ENCODE data around the gene ZC3H12D.
"Not testable (repeated sequence)": the region's sequence is repeated elsewhere in the genome, so short reads cannot be mapped to it uniquely, and the experiment has no call there.

The ZC3H12D gene

GRCh38 chr6:149483849-149484655 lies 762 bp downstream of the ZC3H12D start:
- DNase-seq (ENCODE audit: low read depth in 2 of 2) = no peak

GRCh38 chr6:149483334-149483725 lies 1.5 kb downstream of the ZC3H12D start:
- DNase-seq (ENCODE audit: low read depth in 2 of 2) = no peak

DNA sequence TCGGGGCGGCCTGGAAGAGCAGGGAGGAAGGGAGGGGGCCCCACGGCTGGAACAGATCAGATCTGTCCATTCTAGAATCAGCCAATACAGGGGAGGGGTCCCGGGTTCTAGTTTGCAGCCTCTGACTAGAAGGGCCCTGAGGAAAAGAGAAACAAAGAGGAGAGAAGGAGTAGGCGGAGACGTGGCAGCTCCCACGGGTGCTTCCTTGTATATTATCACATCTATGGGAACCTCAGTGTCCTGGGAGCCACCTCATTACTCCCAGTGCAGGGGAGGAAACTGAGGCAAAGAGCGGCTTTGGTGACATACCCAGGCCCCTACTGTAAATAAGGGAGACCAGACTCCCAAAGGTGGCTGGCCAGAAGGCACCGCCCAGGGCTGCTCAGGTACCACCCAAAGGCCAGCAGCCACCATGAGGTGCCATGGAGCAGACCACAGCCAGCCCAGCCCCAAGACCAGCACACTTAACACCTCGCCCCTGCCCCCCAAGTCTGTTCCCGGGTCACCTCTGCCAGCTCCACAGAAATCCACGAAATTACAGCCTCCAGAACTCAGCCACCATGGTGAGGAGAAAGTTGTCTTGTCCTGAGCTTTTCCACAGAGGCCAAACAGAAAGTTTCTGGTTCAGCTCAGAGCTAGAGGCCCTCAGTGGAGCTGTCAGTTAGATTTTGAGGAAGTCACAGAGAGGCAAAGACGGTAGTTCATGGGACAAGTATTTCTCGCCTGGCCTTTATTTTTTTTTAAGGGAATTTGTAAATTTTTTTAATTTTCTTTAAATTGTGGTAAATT lies 2.1 kb downstream of the ZC3H12D start:
- no peak for DNase-seq (ENCODE audit: low read depth in 2 of 2)

- no peak for DNase-seq (ENCODE audit: low read depth in 2 of 2)
These were observed 4.1 kb downstream of the ZC3H12D start for GRCh38 chr6:149480502-149481280.

DNA sequence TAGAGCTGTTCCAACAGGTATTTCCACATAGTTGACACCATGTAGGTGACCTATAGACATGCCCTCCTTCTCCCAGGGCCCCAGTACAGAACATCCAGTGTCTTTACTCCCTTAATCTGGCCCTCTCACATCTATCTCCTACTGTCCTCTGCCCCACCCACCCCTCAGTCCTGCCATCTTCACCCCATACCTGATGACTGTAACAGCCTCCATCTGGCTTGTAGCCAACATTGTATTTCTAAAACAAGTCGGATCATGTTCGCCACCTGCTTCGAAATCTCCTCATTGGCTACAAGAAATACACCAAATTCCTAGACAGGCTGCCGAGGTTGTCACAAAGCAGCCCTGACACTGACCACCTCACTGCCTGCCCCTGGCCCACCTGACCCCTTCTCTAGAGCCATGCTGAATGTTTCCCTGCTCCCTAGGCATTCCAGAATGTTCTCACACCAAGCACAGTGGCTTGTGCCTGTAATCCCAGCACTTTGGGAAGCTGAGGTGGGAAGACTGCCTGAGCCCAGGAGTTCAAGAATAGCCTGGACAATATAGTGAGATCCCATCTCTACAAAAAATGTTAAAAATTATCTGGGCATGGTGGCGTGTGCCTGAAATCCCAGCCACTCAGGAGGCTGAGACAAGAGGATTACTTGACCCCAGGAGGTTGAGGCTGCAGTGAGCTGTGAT lies 6.0 kb downstream of the ZC3H12D start:
- DNase-seq (ENCODE audit: low read depth in 2 of 2) = no peak

DNA sequence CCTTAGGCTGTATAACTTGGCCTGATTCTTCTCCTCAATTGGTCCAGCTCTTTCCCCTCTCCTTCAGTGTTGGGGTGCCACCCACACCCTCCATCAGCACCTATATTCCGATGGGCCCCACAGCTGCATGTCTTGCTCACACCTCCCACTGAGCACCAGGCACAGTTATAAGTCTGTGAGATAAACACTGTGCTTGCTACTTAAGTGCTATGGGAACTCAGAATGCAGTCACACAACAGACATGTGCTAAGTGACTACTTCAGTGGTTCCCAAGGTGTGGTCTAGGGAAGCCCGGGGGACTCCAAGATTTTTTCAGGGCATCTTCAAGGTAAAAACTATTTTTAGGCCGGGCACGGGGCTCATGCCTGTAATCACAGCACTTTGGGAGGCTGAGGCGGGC lies 7.3 kb downstream of the ZC3H12D start:
- no peak for DNase-seq (ENCODE audit: low read depth in 2 of 2)

DNA sequence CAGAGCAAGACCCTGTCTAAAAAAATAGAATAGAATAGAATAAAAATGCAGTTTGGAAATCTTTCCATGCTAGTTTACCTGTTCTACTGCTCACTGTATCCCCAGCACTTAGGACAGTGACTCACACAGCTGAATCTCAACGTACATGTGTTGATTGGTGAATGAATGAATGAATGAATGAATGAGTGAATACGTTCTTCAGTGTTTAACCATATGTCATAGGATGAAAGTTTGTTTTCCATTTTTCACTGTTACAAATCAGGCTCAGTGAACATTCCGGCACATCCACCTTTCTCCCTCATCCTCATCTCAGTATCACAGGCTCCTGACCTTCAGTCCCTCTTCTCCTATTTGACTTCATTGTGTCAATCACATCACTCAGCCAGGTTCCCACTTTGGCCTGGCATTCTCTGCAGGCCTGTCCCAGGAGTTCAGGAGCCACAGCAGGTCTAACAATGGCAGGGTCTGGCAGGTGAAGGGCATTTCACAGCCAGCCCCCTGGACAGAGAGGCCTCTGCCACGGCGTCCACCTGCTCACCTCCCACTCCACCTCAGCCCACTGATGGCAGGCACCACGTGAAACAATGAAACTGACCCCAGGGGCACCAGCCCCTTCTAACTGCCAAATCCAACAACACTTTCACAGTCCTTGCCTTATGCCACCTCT lies 7.9 kb downstream of the ZC3H12D start:
- no peak for DNase-seq (ENCODE audit: low read depth in 2 of 2)

DNA sequence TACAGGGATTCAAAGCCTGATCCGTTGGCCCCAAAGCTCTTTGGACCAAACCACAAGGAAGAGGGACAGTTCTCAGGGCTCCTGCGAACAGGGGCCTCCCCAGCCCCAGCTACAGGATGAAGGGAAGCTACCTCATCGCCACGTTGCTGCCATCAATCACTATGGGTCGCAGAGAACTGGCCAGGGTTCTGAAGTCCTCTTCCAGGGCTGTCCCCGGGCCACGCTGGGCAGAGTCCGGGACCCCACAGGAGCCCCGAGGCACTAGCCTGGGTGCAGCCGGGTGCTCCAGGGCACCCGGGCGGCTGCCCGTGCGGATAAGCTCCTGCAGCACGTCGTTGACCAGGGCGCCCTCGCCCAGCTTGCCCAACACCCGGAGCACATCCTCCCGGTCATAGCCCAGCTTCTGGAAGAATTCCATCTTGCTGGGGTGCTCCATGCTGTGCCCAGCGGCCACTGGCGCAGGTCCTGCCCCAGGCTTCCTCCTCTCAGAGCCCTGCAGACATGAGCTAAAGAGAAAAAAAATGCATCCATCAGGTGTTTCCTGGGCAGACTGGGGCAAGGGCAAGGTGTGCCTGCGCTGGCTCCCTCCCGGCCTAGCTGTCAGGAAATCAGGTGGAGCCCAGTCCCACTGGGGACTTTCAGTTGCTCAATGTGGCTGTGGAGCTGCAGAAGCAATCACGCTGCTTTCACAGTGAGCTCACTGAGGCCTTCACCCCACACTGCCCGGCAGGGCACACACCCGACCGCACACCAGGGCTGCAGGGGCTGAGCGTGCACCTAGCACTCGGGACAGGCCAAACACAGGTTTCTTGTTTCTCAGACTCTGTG lies 10.5 kb downstream of the ZC3H12D start:
- DNase-seq (ENCODE audit: low read depth in 2 of 2) = no peak

GRCh38 chr6:149473080-149474052 lies 11.4 kb downstream of the ZC3H12D start:
- no peak for DNase-seq (ENCODE audit: low read depth in 2 of 2)

GRCh38 chr6:149472241-149472640 lies 12.6 kb downstream of the ZC3H12D start:
- DNase-seq (ENCODE audit: low read depth in 2 of 2) = no peak

- DNase-seq (ENCODE audit: low read depth in 2 of 2) = no peak
These were observed 13.0 kb downstream of the ZC3H12D start for GRCh38 chr6:149471801-149472200.

GRCh38 chr6:149470948-149471347 lies 13.9 kb downstream of the ZC3H12D start:
- no peak for DNase-seq (ENCODE audit: low read depth in 2 of 2)

GRCh38 chr6:149468179-149468578 lies 16.6 kb downstream of the ZC3H12D start:
- DNase-seq (ENCODE audit: low read depth in 2 of 2) = no peak

GRCh38 chr6:149467265-149467664 lies 17.5 kb downstream of the ZC3H12D start:
- no peak for DNase-seq (ENCODE audit: low read depth in 2 of 2)

DNA sequence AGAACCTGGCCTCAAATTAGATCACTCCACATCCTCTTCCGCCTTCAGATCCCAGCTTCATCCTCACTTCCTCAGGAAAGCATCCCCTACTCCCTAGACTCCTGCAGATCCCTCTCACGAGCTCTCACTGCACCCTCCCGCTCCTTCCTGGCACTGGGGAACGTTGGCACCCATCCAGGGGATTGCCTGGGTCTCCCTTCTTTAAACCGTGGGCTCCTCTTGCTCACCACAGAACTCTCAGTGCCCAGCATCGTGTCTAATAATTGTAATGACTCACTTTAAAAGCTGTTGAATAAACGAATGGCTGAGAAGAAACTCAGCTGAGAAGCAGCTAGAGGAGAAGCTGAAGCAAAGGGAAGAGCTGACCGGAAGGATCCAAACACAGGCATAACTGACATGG lies 20.4 kb downstream of the ZC3H12D start:
- DNase-seq (ENCODE audit: low read depth in 2 of 2) = no peak

DNA sequence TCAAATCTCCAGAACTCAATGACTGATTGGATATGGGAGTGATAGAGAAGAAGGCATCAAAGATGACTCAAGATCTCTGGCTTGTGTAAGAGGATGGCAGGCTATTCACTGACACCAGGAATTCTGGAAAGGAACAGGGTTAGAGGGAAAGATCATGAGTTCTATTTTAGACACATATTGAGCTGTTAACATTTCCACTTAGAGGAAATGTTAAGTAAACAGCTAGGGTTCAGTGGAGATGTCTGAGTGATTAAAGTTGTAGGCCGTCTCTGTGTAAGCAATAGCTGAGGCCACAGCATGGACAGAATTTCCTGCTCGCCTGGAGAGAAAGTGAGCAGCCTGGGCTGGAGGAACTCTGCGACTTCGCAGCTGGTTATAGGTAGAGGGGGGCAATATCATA lies 21.0 kb downstream of the ZC3H12D start:
- DNase-seq (ENCODE audit: low read depth in 2 of 2) = no peak

DNA sequence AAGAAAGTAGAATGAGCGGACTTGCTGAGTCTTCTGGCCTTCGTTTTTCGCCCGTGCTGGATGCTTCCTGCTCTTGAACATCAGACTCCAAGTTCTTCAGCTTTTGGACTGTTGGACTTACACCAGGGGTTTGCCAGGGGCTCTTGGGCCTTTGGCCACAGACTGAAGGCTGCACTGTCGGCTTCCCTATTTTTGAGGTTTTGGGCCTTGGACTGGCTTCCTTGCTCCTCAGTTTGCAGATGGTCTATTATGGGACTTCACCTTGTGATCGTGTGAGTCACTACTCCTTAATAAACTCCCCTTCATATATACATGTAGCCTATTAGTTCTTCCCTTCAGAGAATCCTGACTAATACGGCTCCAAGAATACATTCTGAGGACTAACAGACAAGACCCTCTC lies 22.1 kb downstream of the ZC3H12D start:
- DNase-seq (ENCODE audit: low read depth in 2 of 2) = not testable (repeated sequence)

GRCh38 chr6:149461670-149462069 lies 23.1 kb downstream of the ZC3H12D start:
- DNase-seq (ENCODE audit: low read depth in 2 of 2) = no peak

DNA sequence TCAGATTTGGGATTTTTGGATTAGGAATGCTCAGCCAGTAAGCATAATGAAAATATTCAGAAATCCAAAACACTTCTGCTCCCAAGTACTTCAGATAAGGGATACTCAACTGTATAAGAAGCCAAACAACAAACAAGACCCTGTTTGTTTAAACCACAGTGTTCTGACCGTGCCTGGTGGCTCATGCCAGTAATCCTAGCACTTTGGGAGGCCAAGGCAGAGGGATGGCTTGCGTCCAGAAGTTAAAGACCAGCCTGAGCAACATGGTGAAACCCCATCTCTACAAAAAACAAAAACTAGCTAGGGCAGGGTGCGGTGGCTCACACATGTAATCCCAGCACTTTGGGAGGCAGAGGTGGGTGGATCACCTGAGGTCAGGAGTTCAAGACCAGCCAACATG lies 24.6 kb downstream of the ZC3H12D start:
- DNase-seq (ENCODE audit: low read depth in 2 of 2) = not testable (repeated sequence)
